Endothelial cell of umbilical vein (primary cell): Measurements from ENCODE around the gene LPIN1. TPM values are rescaled to one million over a fixed set of nuclear protein-coding genes. Genes with fewer than 3 reads are reported as not detected.

Experiments
- BruUV-seq: library from RNA; stranded (reverse); fragments of 400-500 nt; replicated peaks from 2 replicates; lab custom pipeline; 2021; lab: Mats Ljungman, UMichigan
- CTCF ChIA-PET: fragments of 300-600, 350-600 bp; sonication (Branson Sonifier 250); formaldehyde crosslinking; loops from one replicate; lab custom pipeline; 2021; ENCODE audit warnings: antibody characterized with exemption, inconsistent platforms; lab: Charles Lee
- POLR2A ChIA-PET: fragments of 300-600, 350-600 bp; sonication (Branson Sonifier 250); formaldehyde crosslinking; loops from one replicate; lab custom pipeline; 2021; ENCODE audit warnings: antibody characterized with exemption, inconsistent platforms; lab: Charles Lee
- DNase-seq: peaks from one replicate; pipeline ENCODE4 v3.0.0-alpha.2; 2011; ENCODE audit warnings: low read depth, low spot score
- FAIRE-seq: peaks from 2 replicates; lab custom pipeline; 2011; peaks lifted over from hg19 to GRCh38; lab: Jason Lieb, UNC
- H2AFZ ChIP-seq: 2 replicates; pipeline ENCODE4 v1.6.0; 2012; ENCODE audit warnings: low read depth, low read length, control low read depth, inconsistent platforms
- H3K27ac ChIP-seq: 2 replicates; pipeline ENCODE4 v1.5.1; 2011; ENCODE audit warnings: low read depth, mild to moderate bottlenecking, control low read depth, low read length, moderate library complexity; ENCODE audit not compliant: insufficient read depth
- H3K27me3 ChIP-seq, 2 experiments: 2 replicates each; pipeline versions ENCODE4 v1.6.0 to v1.6.1; 2011; ENCODE audit warnings: low read length in 2 of 2, mixed read lengths in 1 of 2; ENCODE audit not compliant: control insufficient read depth in 2 of 2, insufficient read depth in 2 of 2
- H3K36me3 ChIP-seq, 2 experiments: 2 replicates in 1 of 2; 3 replicates in 1 of 2; pipeline ENCODE4 v1.5.1; 2011; ENCODE audit warnings: low read length in 2 of 2, mild to moderate bottlenecking in 1 of 2, moderate library complexity in 1 of 2; ENCODE audit not compliant: control insufficient read depth in 2 of 2, insufficient read depth in 2 of 2; ENCODE audit errors: extremely low read depth in 1 of 2
- H3K4me1 ChIP-seq: 3 replicates; pipeline ENCODE4 v1.5.1; 2011; ENCODE audit warnings: mild to moderate bottlenecking, low read length; ENCODE audit not compliant: control insufficient read depth, insufficient read depth; ENCODE audit errors: extremely low read depth
- H3K4me2 ChIP-seq: 2 replicates; pipeline ENCODE4 v1.6.1; 2011; ENCODE audit warnings: low read length, control low read depth, mixed read lengths; ENCODE audit not compliant: insufficient read depth
- H3K4me3 ChIP-seq, 3 experiments: fragments of 200-600 bp in 1 of 3; sonication (generic), shearing (Covaris generic) in 1 of 3; replicated peaks in 1 of 3; 2 replicates each; pipeline ENCODE4 v1.5.1; 2011 to 2016; ENCODE audit warnings: control low read depth in 3 of 3, low read length in 3 of 3, mild to moderate bottlenecking in 2 of 3, inconsistent platforms in 1 of 3, low read depth in 1 of 3, moderate library complexity in 1 of 3; ENCODE audit not compliant: insufficient read depth in 1 of 3
- H3K79me2 ChIP-seq: 2 replicates; pipeline ENCODE4 v1.6.0; 2012; ENCODE audit warnings: low read length, inconsistent platforms; ENCODE audit not compliant: control insufficient read depth, insufficient read depth
- H3K9ac ChIP-seq: replicated peaks from 2 replicates; pipeline ENCODE3; 2011; ENCODE audit warnings: low read length, control low read depth; ENCODE audit not compliant: insufficient read depth; ENCODE audit errors: extremely low read depth
- H3K9me1 ChIP-seq: replicated peaks from 3 replicates; pipeline ENCODE4 v1.6.0; 2011; ENCODE audit warnings: mild to moderate bottlenecking, low read length; ENCODE audit not compliant: control insufficient read depth, insufficient read depth; ENCODE audit errors: extremely low read depth
- H3K9me3 ChIP-seq: replicated peaks from 2 replicates; pipeline ENCODE4 v1.5.1; 2012; ENCODE audit warnings: low read length, inconsistent platforms; ENCODE audit not compliant: control insufficient read depth, insufficient read depth
- H4K20me1 ChIP-seq: replicated peaks from 2 replicates; pipeline ENCODE3; 2011; ENCODE audit warnings: mild to moderate bottlenecking, low read length; ENCODE audit not compliant: control insufficient read depth, insufficient read depth; ENCODE audit errors: extremely low read depth
- CTCF ChIP-seq, 2 donors: IDR thresholded peaks; 1 replicate in 1 of 2; 2 replicates in 1 of 2; pipeline ENCODE4 v1.5.1; 2011; ENCODE audit warnings: low read length in 2 of 2, mild to moderate bottlenecking in 2 of 2, moderate library complexity in 2 of 2, control low read depth in 1 of 2, inconsistent platforms in 1 of 2, low read depth in 1 of 2; ENCODE audit not compliant: insufficient read depth in 1 of 2; ENCODE audit errors: extremely low read depth in 1 of 2
- EZH2 ChIP-seq: IDR thresholded peaks from 2 replicates; pipeline ENCODE4 v1.6.1; 2012; ENCODE audit warnings: borderline replicate concordance, low read depth, mild to moderate bottlenecking, moderate library complexity, low read length, inconsistent platforms; ENCODE audit not compliant: severe bottlenecking
- GATA2 ChIP-seq: IDR thresholded peaks from 2 replicates; pipeline ENCODE4 v1.7.0; 2011; ENCODE audit warnings: low read depth, mild to moderate bottlenecking, moderate library complexity, mixed read lengths, low read length; ENCODE audit not compliant: insufficient read length, insufficient read depth
- MAX ChIP-seq: IDR thresholded peaks from 2 replicates; pipeline ENCODE4 v1.6.1; 2011; ENCODE audit not compliant: insufficient read depth, insufficient read length
- MYC ChIP-seq: IDR thresholded peaks from one replicate; pipeline ENCODE4 v1.6.1; 2011; ENCODE audit warnings: mild to moderate bottlenecking, low read depth, low read length
- POLR2A ChIP-seq: IDR thresholded peaks from 2 replicates; pipeline ENCODE4 v1.6.1; 2012; ENCODE audit warnings: low read depth, mild to moderate bottlenecking, control low read depth, low read length
- POLR2AphosphoS5 ChIP-seq: IDR thresholded peaks from 2 replicates; pipeline ENCODE4 v1.6.1; 2012; ENCODE audit warnings: low read depth, mild to moderate bottlenecking, control low read depth, low read length, moderate library complexity; ENCODE audit not compliant: insufficient read depth
- dilution Hi-C: fragments of 300-500 bp; cut with MboI; formaldehyde crosslinking; loops from one replicate; pipeline ENCODE4 v1.15.0; 2019; ENCODE audit warnings: low sequenced_read_pairs; ENCODE audit not compliant: extremely low pct_ligation_motif_present
- intact Hi-C: fragments of 100-400 bp; cut with micrococcal nuclease; formaldehyde crosslinking; loops from one replicate; pipeline ENCODE4 v1.10.0; 2022
- polyA plus RNA-seq, 4 experiments: library from polyadenylated mRNA; depleted of rRNA in 3 of 4; stranded (reverse) in 3 of 4; unstranded in 1 of 4; fragments of >200 nt; gene quantifications; 2 replicates each; pipeline versions ENCODE4 v1.2.1 to v1.2.3, GENCODE V29; 2011 to 2012; ENCODE audit warnings: missing spikeins in 1 of 4
- total RNA-seq: library from RNA; stranded (reverse); gene quantifications from 2 replicates; pipeline ENCODE4 v1.2.3, GENCODE V29; 2021

Gene LPIN1
- total and polyA plus RNA-seq, 2 donors (not counting 3 experiments of a cell fraction or from before 2014, with no cell fraction given) = 26.6 to 80.4 TPM

GRCh38 chr2:11765501-11765900 is 19.1 kb downstream of the LPIN1 start:
- H3K9ac ChIP-seq = no peak overlapping the region
- H3K36me3 ChIP-seq = peaks cover 15 to 19% of the 10 kb centered on the region in 2 experiments
- no TSS peak for BruUV-seq
- no peaks in the 10 kb centered on the region for H3K9me1 ChIP-seq
- no peaks in the 10 kb centered on the region for H3K9me3 ChIP-seq
- no peak overlapping the region for H3K4me3 ChIP-seq
- H3K27ac ChIP-seq = no peak overlapping the region
- TF ChIP-seq GATA2 (no peak), EZH2 (no peak), MAX (no peak), CTCF (IDR thresholded peaks at IDR 0.05; ENCODE audit: extremely low read depth in 1 of 2, insufficient read depth in 1 of 2, low read depth in 1 of 2, low read length in 2 of 2) (no peak), POLR2A (no peak), POLR2AphosphoS5 (no peak), MYC (no peak)
- ChIA-PET POLR2A (no interaction called here), CTCF (interaction anchor here (0.7 to 1.1 kb wide), 3 partner anchors 10 to 20 kb away, joined by 3 to 4 read pairs (median 3); no protein-coding TSS in a partner anchor)
- H3K4me1 ChIP-seq = peaks cover 5% of the 10 kb centered on the region
- peaks cover 42% of the 10 kb centered on the region for H3K79me2 ChIP-seq
- no peaks in the 10 kb centered on the region for H4K20me1 ChIP-seq
- H2AFZ ChIP-seq = no peak overlapping the region
- no peaks in the 10 kb centered on the region for H3K27me3 ChIP-seq
- H3K4me2 ChIP-seq = no peak overlapping the region
- DNase-seq (no peak), FAIRE-seq (no peak)
- dilution Hi-C loops = loop anchor here (10.0 kb wide), 1 partner anchor 71 kb away; no protein-coding TSS in a partner anchor
- intact Hi-C loops = no loop called here
